ENCODE results near the gene ZBTB12. TPM values are rescaled to one million over a fixed set of nuclear protein-coding genes. Genes with fewer than 3 reads are reported as not detected.
"Not testable (repeated sequence)": the region's sequence is repeated elsewhere in the genome, so short reads cannot be mapped to it uniquely, and the experiment has no call there.

ZBTB12 gene
- total RNA-seq, 1 donor from 2014 or later = 1.9 TPM

GRCh38 chr6:31922942-31923341, 21.1 kb upstream of the ZBTB12 start:
- no peak for DNase-seq (ENCODE audit: low spot score)

GRCh38 chr6:31920811-31921210, 18.9 kb upstream of the ZBTB12 start:
- DNase-seq (ENCODE audit: low spot score) = peak; percentile 44

GRCh38 chr6:31919624-31920303, 17.9 kb upstream of the ZBTB12 start:
- no peak for DNase-seq (ENCODE audit: low spot score)

GRCh38 chr6:31918069-31918720, 16.3 kb upstream of the ZBTB12 start:
- no peak for DNase-seq (ENCODE audit: low spot score)

DNA sequence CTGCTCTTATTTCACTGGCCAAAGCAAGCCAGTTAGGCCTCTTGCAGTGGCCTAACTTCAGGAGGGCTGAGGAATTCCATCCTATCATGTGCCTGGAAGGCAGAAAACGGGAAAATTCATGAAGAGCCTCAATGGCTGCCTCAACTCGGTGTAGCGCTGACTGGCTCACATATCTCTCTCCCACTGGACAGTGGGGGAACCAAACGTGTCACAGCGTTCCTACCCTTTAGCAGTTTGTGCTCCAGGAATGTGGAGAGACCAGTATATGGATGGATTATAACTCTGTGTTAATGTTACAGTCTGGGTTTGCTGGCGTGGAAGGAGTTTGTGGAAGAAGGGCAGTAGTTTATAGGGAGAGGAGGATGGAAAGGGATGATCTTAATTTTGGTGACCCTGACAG, 13.9 kb upstream of the ZBTB12 start:
- no peak for DNase-seq (ENCODE audit: low spot score)

GRCh38 chr6:31915351-31915750, 13.5 kb upstream of the ZBTB12 start:
- DNase-seq (ENCODE audit: low spot score) = no peak

GRCh38 chr6:31911826-31912585, 10.1 kb upstream of the ZBTB12 start:
- DNase-seq (ENCODE audit: low spot score) = peak; percentile 66

- DNase-seq (ENCODE audit: low spot score) = not testable (repeated sequence)
These were observed 7.4 kb upstream of the ZBTB12 start for GRCh38 chr6:31909298-31909697.

DNA sequence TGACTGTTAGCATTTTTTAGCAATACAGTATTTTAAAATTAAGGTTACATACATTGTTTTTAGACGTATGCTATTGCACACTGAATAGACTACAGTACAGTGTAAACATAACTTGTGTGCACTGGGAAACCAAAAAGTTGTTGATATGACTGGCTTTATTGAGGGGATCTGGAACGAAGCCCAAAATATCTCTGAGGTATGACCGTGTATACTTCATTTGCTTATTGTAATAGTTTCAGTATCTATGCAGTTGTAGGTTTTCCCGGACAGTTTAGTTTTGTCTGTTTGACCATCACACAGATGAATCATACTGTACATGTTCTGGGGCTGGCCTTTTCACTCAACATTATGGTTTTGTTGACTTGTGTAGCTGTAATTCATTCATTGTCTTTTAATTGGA, 6.9 kb upstream of the ZBTB12 start:
- no peak for DNase-seq (ENCODE audit: low spot score)

GRCh38 chr6:31908255-31908654, 6.4 kb upstream of the ZBTB12 start:
- DNase-seq (ENCODE audit: low spot score) = not testable (repeated sequence)

DNA sequence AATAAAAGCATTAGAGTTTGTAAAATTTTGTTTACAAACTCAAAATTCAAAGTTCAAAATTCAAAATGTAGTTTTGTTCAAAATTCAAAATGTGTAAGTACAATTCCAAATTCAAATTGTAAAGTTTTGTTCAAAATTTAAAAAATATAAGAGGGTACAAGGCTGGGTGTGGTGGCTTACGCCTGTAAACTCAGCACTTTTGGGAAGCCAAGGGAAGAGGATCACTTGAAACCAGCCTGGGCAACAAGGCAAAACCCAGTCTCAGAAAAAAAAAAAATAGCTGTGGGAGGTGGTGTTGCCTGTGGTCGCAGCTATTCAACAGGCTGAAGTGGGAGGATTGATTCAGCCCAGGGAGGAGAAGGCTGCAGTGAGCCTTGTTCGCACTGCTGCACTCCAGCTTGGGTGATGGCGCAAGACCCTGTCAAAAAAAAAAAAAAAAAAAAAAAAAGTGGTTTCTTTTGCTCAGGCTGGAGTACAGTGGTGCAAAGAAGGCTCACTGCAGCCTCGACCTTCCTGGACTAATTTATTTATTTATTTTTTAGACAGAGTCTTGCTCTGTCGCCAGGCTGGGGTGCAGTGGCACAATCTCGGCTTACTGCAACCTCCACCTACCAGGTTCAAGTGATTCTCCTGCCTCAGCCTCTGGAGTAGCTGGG, 5.4 kb upstream of the ZBTB12 start:
- peak; percentile 50 for DNase-seq (ENCODE audit: low spot score)

DNA sequence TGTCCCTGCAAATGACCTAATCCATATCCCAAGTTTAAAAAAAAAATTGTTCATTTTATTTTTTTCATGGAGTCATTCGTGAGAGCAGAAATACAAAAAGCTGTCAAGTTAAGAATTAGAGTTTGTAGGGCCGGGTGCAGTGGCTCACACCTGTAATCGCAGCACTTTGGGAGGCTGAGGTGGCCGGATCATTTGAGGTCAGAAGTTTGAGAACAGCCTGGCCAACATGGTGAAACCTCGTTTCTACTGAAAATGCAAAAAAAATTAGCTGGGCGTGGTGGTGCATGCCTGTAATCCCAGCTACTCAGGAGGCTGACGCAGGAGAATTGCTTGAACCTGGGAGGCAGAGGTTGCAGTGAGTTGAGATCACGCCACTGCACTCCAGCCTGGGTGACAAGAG, 4.8 kb upstream of the ZBTB12 start:
- not testable (repeated sequence) for DNase-seq (ENCODE audit: low spot score)

- DNase-seq (ENCODE audit: low spot score) = no peak
These were observed 4.2 kb upstream of the ZBTB12 start for GRCh38 chr6:31906122-31906521.

- no peak for DNase-seq (ENCODE audit: low spot score)
These were observed 3.2 kb upstream of the ZBTB12 start for GRCh38 chr6:31905041-31905440.

DNA sequence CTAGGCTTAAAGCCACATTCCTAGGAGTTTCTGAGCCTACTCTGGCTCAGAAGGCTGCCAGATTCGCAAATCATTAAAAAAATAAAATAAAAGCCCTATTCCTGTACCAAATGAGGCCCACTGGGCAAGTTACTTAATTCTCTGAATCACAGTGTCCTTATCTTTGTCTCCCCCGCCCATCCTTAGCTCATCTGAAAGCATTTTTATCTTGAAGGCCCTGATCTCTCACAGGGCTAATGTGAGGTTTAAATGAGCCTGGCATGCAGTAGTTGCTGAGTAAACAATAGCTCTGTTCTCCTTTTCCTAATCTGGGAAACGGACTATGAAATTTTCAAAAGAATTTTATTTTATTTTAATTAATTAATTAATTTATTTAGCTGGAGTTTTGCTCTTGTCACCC, 2.1 kb upstream of the ZBTB12 start:
- peak; percentile 91 for DNase-seq (ENCODE audit: low spot score)

DNA sequence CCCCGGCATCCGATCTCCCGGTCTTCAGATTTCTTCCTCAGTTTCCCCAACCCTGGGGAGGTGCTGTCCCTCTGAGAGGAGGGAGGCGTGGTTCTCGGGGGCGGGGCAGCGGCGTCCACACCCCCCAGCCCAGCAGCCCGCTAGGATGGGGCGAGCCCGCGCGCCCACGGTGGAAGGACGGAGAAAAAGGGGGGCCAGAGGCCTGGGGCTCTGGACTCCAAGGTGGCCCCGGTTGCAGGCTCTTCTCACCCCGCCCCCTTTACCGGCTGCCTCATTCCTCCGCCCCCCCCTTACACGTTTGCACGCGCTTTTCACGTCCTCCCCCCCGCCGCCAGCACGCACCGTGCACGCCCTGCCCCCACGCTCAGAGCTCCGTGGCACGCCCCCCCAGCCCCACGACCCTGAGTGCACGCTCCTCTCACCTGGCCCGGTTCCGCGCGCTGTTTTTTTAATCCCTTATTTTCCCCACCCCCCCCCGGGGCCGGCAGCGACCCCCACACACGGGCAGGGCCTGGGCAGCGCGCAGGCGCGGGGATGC, 402 bp downstream of the ZBTB12 start:
- DNase-seq (ENCODE audit: low spot score) = peak; percentile 72

DNA sequence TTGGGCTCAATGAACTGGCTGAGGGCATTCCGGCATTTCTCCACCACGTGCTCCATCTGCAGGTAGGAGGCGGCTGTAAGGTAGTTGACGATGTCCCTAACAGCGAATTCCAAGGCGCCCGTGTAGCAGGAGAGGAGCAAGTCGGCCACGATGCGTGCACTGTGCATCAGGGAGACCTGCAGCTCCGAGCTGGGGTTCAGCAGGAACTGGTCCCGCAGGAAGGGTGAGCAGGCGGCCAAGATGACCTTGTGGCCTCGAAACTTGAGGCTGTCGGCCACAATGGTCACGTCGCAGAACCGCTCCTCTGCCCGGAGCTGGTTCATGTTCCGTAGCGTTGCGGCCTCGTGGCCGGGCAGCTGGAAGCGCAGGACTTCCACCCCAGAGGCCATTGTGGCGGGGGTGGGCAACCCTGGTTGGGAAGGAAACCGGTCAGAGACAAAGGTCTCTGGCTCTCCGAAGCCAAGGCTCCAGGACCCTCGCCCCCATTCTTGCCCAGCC, 920 bp downstream of the ZBTB12 start:
- no peak for DNase-seq (ENCODE audit: low spot score)

DNA sequence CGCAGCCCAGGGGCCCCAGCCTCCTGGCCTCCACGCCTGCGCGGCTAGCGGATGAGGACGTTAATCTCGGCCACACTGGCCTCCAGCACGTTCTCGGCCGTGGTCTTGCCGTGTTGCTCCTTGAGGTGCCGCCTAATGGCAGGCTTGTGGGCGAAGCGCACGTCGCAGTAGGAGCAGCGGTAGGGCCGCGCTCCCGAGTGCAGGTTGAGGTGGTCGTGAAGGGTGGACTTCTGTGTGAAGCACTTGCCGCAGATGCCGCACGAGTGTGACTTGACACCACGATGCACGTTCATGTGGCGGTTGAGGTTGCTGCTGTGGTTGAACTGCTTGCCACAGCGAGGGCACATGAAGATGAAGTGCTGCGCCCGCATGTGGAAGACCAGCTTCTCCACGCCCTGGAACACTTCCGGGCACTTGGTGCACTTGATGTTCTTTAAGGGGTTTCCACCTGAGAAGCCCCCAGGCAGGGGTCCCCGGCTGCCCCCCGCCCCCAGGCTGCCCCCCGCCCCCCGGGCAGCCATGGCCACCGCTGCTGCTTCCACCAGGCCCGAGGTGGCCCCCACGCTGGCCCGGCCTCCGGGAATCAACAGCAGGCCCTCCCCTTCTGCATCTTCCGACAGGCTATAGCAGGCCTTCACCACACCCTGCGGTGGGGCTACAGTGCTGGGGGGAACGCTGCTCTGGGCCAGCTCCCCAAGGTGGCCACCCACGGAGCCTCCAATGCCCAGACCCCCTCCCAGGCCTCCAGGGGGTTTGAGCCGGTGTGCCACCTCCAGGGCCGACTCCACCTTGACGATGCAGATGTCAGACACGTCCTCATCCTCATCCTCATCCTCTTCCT, 1.8 kb downstream of the ZBTB12 start:
- DNase-seq (ENCODE audit: low spot score) = no peak

- DNase-seq (ENCODE audit: low spot score) = no peak
These were observed 2.7 kb downstream of the ZBTB12 start for GRCh38 chr6:31899215-31899614.

- peak; percentile 70 for DNase-seq (ENCODE audit: low spot score)
These were observed 3.4 kb downstream of the ZBTB12 start for GRCh38 chr6:31898383-31899011.
